Stimulated activated CD8-positive, alpha-beta memory T cell treated with anti-CD3 and anti-CD28 coated beads, Interleukin-7, amount 100 ng/mL, for 4 hours (primary cell): ENCODE measurements around the gene CCDC91.
"Not testable (repeated sequence)": the region's sequence is repeated elsewhere in the genome, so short reads cannot be mapped to it uniquely, and the experiment has no call there.

Experiments used
- DNase-seq, 2 donors: peaks; one replicate each; pipeline ENCODE4 v3.0.0-alpha.2; 2020; ENCODE audit warnings: low read depth in 2 of 2

Gene CCDC91

GRCh38 chr12:28180786-28181185, 9.5 kb upstream of the CCDC91 start:
- DNase-seq, result no peak

- DNase-seq, result no peak
Measured at GRCh38 chr12:28184375-28184774, 5.9 kb upstream of the CCDC91 start.

GRCh38 chr12:28186500-28186899, 3.8 kb upstream of the CCDC91 start:
- no peak for DNase-seq

GRCh38 chr12:28189784-28190320, 404 bp upstream of the CCDC91 start:
- DNase-seq, result no peak

- peak; percentile 19 to 24 for DNase-seq
Measured at GRCh38 chr12:28191051-28192048, 1.1 kb downstream of the CCDC91 start.

- no peak for DNase-seq
Measured at GRCh38 chr12:28192125-28192524, 1.9 kb downstream of the CCDC91 start.

- not testable (repeated sequence) for DNase-seq
Measured at GRCh38 chr12:28194621-28195020, 4.4 kb downstream of the CCDC91 start.

GRCh38 chr12:28201136-28201535, 10.9 kb downstream of the CCDC91 start:
- DNase-seq, result not testable (repeated sequence)

- DNase-seq, result no peak
Measured at GRCh38 chr12:28202374-28203130, 12.3 kb downstream of the CCDC91 start.

- DNase-seq, result no peak
Measured at GRCh38 chr12:28209782-28210181, 19.5 kb downstream of the CCDC91 start.

- no peak for DNase-seq
Measured at GRCh38 chr12:28212182-28212581, 21.9 kb downstream of the CCDC91 start.

- DNase-seq, result no peak
Measured at GRCh38 chr12:28215021-28215420, 24.8 kb downstream of the CCDC91 start.

GRCh38 chr12:28216016-28216415, 25.8 kb downstream of the CCDC91 start:
- DNase-seq, result no peak

GRCh38 chr12:28217805-28218204, 27.5 kb downstream of the CCDC91 start:
- no peak for DNase-seq

GRCh38 chr12:28218875-28219274, 28.6 kb downstream of the CCDC91 start:
- no peak for DNase-seq

GRCh38 chr12:28219827-28220226, 29.6 kb downstream of the CCDC91 start:
- DNase-seq, result no peak

GRCh38 chr12:28222081-28222700, 31.9 kb downstream of the CCDC91 start:
- peak; percentile 64 to 69 for DNase-seq

- DNase-seq, result no peak
Measured at GRCh38 chr12:28223025-28223554, 32.8 kb downstream of the CCDC91 start.

- DNase-seq, result no peak
Measured at GRCh38 chr12:28223858-28224257, 33.6 kb downstream of the CCDC91 start.

- no peak for DNase-seq
Measured at GRCh38 chr12:28226705-28227104, 36.4 kb downstream of the CCDC91 start.

- no peak for DNase-seq
Measured at GRCh38 chr12:28227251-28227650, 37.0 kb downstream of the CCDC91 start.

- no peak for DNase-seq
Measured at GRCh38 chr12:28231248-28231647, 41.0 kb downstream of the CCDC91 start.
